Esophagus squamous epithelium (tissue), 5 donors: ENCODE measurements around the gene TTC21B. TPM values are rescaled to one million over a fixed set of nuclear protein-coding genes. Genes with fewer than 3 reads are reported as not detected.

ENCODE experiments used
- DNase-seq: peaks from one replicate; lab custom pipeline; 2025; lab: John Stamatoyannopoulos, UW
- H3K27ac ChIP-seq, 4 donors: fragments of 200-600 bp; sonication (generic); one replicate each; pipeline ENCODE4 v1.5.1; 2016 to 2019; ENCODE audit warnings: mild to moderate bottlenecking in 1 of 4
- H3K27me3 ChIP-seq, 4 donors: fragments of 200-600 bp; sonication (generic); 1 replicate in 3 of 4; 2 replicates in 1 of 4; pipeline versions ENCODE4 v1.5.1 to v1.6.0; 2017 to 2021; ENCODE audit warnings: antibody characterized with exemption in 1 of 4
- H3K36me3 ChIP-seq, 3 donors: fragments of 200-600 bp; sonication (generic); one replicate each; pipeline ENCODE4 v1.5.1; 2016 to 2019
- H3K4me1 ChIP-seq, 3 donors: fragments of 200-600 bp; sonication (generic); one replicate each; pipeline ENCODE4 v1.5.1; 2017 to 2019
- H3K4me3 ChIP-seq, 4 donors: fragments of 200-600 bp; sonication (generic); 1 replicate in 3 of 4; 2 replicates in 1 of 4; pipeline ENCODE4 v1.5.1; 2016 to 2019; ENCODE audit warnings: mild to moderate bottlenecking in 2 of 4, moderate library complexity in 1 of 4
- H3K9me3 ChIP-seq, 3 donors: fragments of 200-600 bp; sonication (generic); one replicate each; pipeline ENCODE4 v1.5.1; 2016 to 2019
- CTCF ChIP-seq, 6 experiments: fragments of 450-650 bp in 4 of 6; fragments of 200-600 bp in 2 of 6; sonication (generic) in 2 of 6; IDR thresholded peaks; one replicate each; pipeline ENCODE4 v1.5.1; 2016 to 2019; ENCODE audit warnings: antibody characterized with exemption in 6 of 6, mild to moderate bottlenecking in 4 of 6, moderate library complexity in 4 of 6
- POLR2A ChIP-seq, 4 donors: fragments of 450-650 bp; IDR thresholded peaks; one replicate each; pipeline ENCODE4 v1.6.1; 2017; ENCODE audit warnings: antibody characterized with exemption in 4 of 4, mild to moderate bottlenecking in 4 of 4, moderate library complexity in 3 of 4
- WGBS, 2 donors: methylation state at CpG; one replicate each; pipeline ENCODE4 v1.1.5; 2018; 5-methylcytosine and 5-hydroxymethylcytosine counted together
- intact Hi-C: fragments of 100-400 bp; cut with DNase I; formaldehyde crosslinking; loops from one replicate; pipeline ENCODE4 v1.15.0; 2022
- total RNA-seq, 4 donors: library from RNA; depleted of rRNA; stranded (reverse); fragments of >200 nt; gene quantifications; one replicate each; pipeline ENCODE4 v1.1.0, GENCODE V29; 2016
- donor health status: DM: yes; HTN: yes; CAD: no.

The TTC21B gene
- total RNA-seq, 4 donors from 2014 or later: 4.3 to 22.3 (median 10.8) TPM

- H3K4me1 ChIP-seq: no peaks in the 10 kb centered on the region
- H3K27ac ChIP-seq: no peak overlapping the region
- intact Hi-C loops: no loop called here
- H3K36me3 ChIP-seq: no peaks in the 10 kb centered on the region
- 0 to 11% methylated on average over 1 of the region's 1 CpG for WGBS, 2 donors
- no peaks in the 10 kb centered on the region for H3K9me3 ChIP-seq
- H3K4me3 ChIP-seq: no peak overlapping the region
- TF ChIP-seq POLR2A (IDR thresholded peaks at IDR 0.05): no peak
- no peak for TF ChIP-seq CTCF (IDR thresholded peaks at IDR 0.05)
- no peaks in the 10 kb centered on the region for H3K27me3 ChIP-seq
- DNase-seq: no peak
These were observed 17.1 kb upstream of the TTC21B start for GRCh38 chr2:165970663-165971062.

GRCh38 chr2:165969227-165969626 lies 15.7 kb upstream of the TTC21B start:
- WGBS, 2 donors: 54 to 58% methylated on average over 2 of the region's 2 CpGs
- H3K27me3 ChIP-seq: no peaks in the 10 kb centered on the region
- H3K36me3 ChIP-seq: no peaks in the 10 kb centered on the region
- TF ChIP-seq CTCF (IDR thresholded peaks at IDR 0.05) (no peak), POLR2A (IDR thresholded peaks at IDR 0.05) (no peak)
- no peak for DNase-seq
- no peaks in the 10 kb centered on the region for H3K9me3 ChIP-seq
- H3K4me1 ChIP-seq: no peaks in the 10 kb centered on the region
- no peak overlapping the region for H3K4me3 ChIP-seq
- intact Hi-C loops: no loop called here
- H3K27ac ChIP-seq: no peak overlapping the region

- no peaks in the 10 kb centered on the region for H3K4me1 ChIP-seq
- no peak for TF ChIP-seq POLR2A (IDR thresholded peaks at IDR 0.05)
- no peak for TF ChIP-seq CTCF (IDR thresholded peaks at IDR 0.05)
- no peaks in the 10 kb centered on the region for H3K9me3 ChIP-seq
- no peak overlapping the region for H3K27ac ChIP-seq
- no peaks in the 10 kb centered on the region for H3K36me3 ChIP-seq
- no peak overlapping the region for H3K4me3 ChIP-seq
- intact Hi-C loops: no loop called here
- DNase-seq: no peak
- no peaks in the 10 kb centered on the region for H3K27me3 ChIP-seq
- 73 to 80% methylated on average over 2 to 3 of the region's 3 CpGs for WGBS, 2 donors
These were observed 14.2 kb upstream of the TTC21B start for GRCh38 chr2:165967746-165968145.

GRCh38 chr2:165961818-165962217 lies 8.2 kb upstream of the TTC21B start:
- no peak for TF ChIP-seq CTCF (IDR thresholded peaks at IDR 0.05)
- no peak for TF ChIP-seq POLR2A (IDR thresholded peaks at IDR 0.05)
- no peaks in the 10 kb centered on the region for H3K4me1 ChIP-seq
- H3K4me3 ChIP-seq: no peak overlapping the region
- 79 to 90% methylated on average over 4 of the region's 4 CpGs for WGBS, 2 donors
- DNase-seq: no peak
- intact Hi-C loops: no loop called here
- no peaks in the 10 kb centered on the region for H3K36me3 ChIP-seq
- no peaks in the 10 kb centered on the region for H3K9me3 ChIP-seq
- H3K27ac ChIP-seq: no peak overlapping the region
- no peaks in the 10 kb centered on the region for H3K27me3 ChIP-seq

- Histone ChIP-seq H3K27me3 (no peaks in the 10 kb centered on the region), H3K36me3 (no peaks in the 10 kb centered on the region), H3K9me3 (no peaks in the 10 kb centered on the region), H3K27ac (no peak overlapping the region), H3K4me3 (no peak overlapping the region), H3K4me1 (peaks cover 0 to 8% (median 6%) of the 10 kb centered on the region in 3 donors)
- DNase-seq: no peak
- no peak for TF ChIP-seq POLR2A (IDR thresholded peaks at IDR 0.05)
- TF ChIP-seq CTCF (IDR thresholded peaks at IDR 0.05): no peak
- intact Hi-C loops: no loop called here
- WGBS, 2 donors: 78% methylated on average over 4 of the region's 4 CpGs
These were observed 5.8 kb upstream of the TTC21B start for GRCh38 chr2:165959371-165959770.
